Fibroblast of lung (primary cell): ENCODE results near the gene RBMS2. TPM values are rescaled to one million over a fixed set of nuclear protein-coding genes. Genes with fewer than 3 reads are reported as not detected.
"Not testable (repeated sequence)": the region's sequence is repeated elsewhere in the genome, so short reads cannot be mapped to it uniquely, and the experiment has no call there.

ENCODE experiments used
- DNase-seq, 2 donors: peaks; one replicate each; pipeline versions ENCODE4 v3.0.0 to v3.0.0-alpha.2; 2010; ENCODE audit warnings: low read depth in 2 of 2
- H2AFZ ChIP-seq: 2 replicates; pipeline ENCODE4 v1.5.1; 2012; ENCODE audit warnings: low read length, control low read depth, inconsistent platforms
- H3K27ac ChIP-seq: 2 replicates; pipeline ENCODE4 v1.5.1; 2011; ENCODE audit warnings: low read length, control low read depth; ENCODE audit not compliant: insufficient read depth
- H3K27me3 ChIP-seq: 2 replicates; pipeline ENCODE4 v1.5.1; 2011; ENCODE audit warnings: mild to moderate bottlenecking, low read length; ENCODE audit not compliant: control insufficient read depth, insufficient read depth
- H3K36me3 ChIP-seq: 2 replicates; pipeline ENCODE4 v1.5.1; 2011; ENCODE audit warnings: low read length; ENCODE audit not compliant: control insufficient read depth, insufficient read depth
- H3K4me1 ChIP-seq: 2 replicates; pipeline ENCODE4 v1.5.1; 2011; ENCODE audit warnings: low read length; ENCODE audit not compliant: control insufficient read depth, insufficient read depth; ENCODE audit errors: extremely low read depth
- H3K4me2 ChIP-seq: 2 replicates; pipeline ENCODE4 v1.5.1; 2011; ENCODE audit warnings: low read length, control low read depth; ENCODE audit not compliant: insufficient read depth; ENCODE audit errors: extremely low read depth
- H3K4me3 ChIP-seq, 4 experiments: fragments of 200-600 bp in 1 of 4; sonication (generic) in 1 of 4; replicated peaks in 1 of 4; 2 replicates each; pipeline ENCODE4 v1.5.1; 2011 to 2016; ENCODE audit warnings: low read length in 4 of 4, low read depth in 3 of 4, mild to moderate bottlenecking in 3 of 4, control low read depth in 2 of 4, inconsistent platforms in 1 of 4, mixed read lengths in 1 of 4; ENCODE audit not compliant: insufficient read depth in 1 of 4; ENCODE audit errors: control extremely low read depth in 1 of 4
- H3K79me2 ChIP-seq: 2 replicates; pipeline ENCODE4 v1.5.1; 2012; ENCODE audit warnings: mild to moderate bottlenecking, low read length, inconsistent platforms; ENCODE audit not compliant: control insufficient read depth, insufficient read depth
- H3K9ac ChIP-seq: 2 replicates; pipeline ENCODE4 v1.5.1; 2011; ENCODE audit warnings: mild to moderate bottlenecking, low read length, control low read depth; ENCODE audit not compliant: insufficient read depth
- H3K9me3 ChIP-seq: 2 replicates; pipeline ENCODE4 v1.5.1; 2012; ENCODE audit warnings: low read depth, low read length; ENCODE audit not compliant: control insufficient read depth, insufficient read depth
- H4K20me1 ChIP-seq: 2 replicates; pipeline ENCODE4 v1.5.1; 2011; ENCODE audit warnings: low read length; ENCODE audit not compliant: control insufficient read depth, insufficient read depth; ENCODE audit errors: extremely low read depth
- EZH2 ChIP-seq: IDR thresholded peaks from 2 replicates; pipeline ENCODE4 v1.5.1; 2012; ENCODE audit warnings: low read length, control low read depth, mild to moderate bottlenecking; ENCODE audit errors: missing control alignments
- polyA plus RNA-seq, 2 donors: library from polyadenylated mRNA; depleted of rRNA in 1 of 2; stranded (reverse) in 1 of 2; unstranded in 1 of 2; fragments of >200 nt; gene quantifications; 2 replicates each; pipeline ENCODE4 v1.2.1, GENCODE V29; 2011 to 2012; ENCODE audit warnings: missing spikeins in 1 of 2
- total RNA-seq: library from RNA; depleted of rRNA; stranded (reverse); fragments of >200 nt; gene quantifications from 2 replicates; pipeline ENCODE4 v1.2.1, GENCODE V29; 2014
- TF ChIP-seq, protein P1 (sequence below), 2 donors: IDR thresholded peaks in 1 of 2; conservative IDR thresholded peaks in 1 of 2; 1 replicate in 1 of 2; 2 replicates in 1 of 2; pipeline ENCODE4 v1.5.1; 2011 to 2012; ENCODE audit warnings: low read length in 2 of 2, control low read depth in 1 of 2, inconsistent platforms in 1 of 2, low read depth in 1 of 2, mild to moderate bottlenecking in 1 of 2

RBMS2 gene
- total and polyA plus RNA-seq, 2 donors (not counting 1 experiment from before 2014, with no cell fraction given), result 23.1 to 66.9 TPM

DNA sequence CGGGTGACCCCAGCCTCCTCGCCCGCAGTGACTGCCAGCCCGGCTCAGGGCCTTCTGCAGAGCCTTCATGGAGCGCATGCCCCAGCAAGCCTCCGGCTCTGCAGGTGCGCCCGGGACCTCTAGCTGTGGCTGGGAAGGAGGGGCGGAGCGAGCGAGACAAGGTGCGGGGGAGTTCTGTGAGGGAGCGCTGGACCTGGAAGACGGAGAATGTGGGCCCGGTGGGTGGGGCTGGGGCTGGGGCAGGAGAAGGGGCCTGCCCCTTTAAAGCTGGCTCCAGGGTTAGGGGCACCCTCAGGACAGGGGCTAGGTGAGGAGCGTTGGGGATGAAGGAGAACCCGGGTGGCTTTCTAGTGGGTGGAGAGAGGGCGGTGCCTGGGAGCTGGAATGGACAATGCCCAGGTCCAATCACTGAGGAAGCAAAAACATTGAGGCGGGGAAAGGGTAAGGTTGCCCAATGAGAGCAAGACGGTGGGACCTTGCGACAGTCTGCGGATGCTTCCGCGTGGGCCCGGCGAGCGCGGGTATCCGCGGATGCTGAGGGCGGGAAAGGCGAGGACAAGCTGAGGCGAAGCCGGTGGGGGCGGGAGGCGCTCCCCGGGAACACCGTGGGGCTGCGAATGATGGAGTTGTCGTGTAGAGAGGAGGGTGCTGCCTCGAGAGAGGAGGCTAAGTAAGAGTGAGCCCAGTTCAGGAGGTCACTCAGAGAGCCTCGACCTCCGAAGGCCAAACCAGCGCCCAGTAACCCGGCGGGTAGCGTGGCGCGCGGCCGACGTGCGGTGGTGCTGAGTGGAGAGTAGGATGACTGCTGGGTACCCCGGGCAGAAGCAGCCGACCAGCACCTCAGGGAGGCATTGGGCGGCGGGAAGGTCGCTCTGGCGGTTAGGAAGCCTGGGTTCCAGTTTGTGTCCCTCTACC, 33.3 kb upstream of the RBMS2 start, which contains the start of gene GLS2:
Gene GLS2, minus strand, starts transcription at position 121 of the 915 bp plus-strand sequence. Its CDS starts 43 bp downstream, at position 78.
- H3K9ac ChIP-seq, result no peak within 1 kb of the TSS
- no peaks in the 10 kb centered on the region for H3K36me3 ChIP-seq
- H4K20me1 ChIP-seq, result no peaks in the 10 kb centered on the region
- H3K4me3 ChIP-seq, result peak within 1 kb of the TSS; percentile 30 to 56 (median 41)
- peaks cover 41% of the 10 kb centered on the region for H3K27me3 ChIP-seq
- no peak within 1 kb of the TSS for H3K27ac ChIP-seq
- peaks cover 4% of the 10 kb centered on the region for H3K4me1 ChIP-seq
- TF ChIP-seq, protein P1, sequence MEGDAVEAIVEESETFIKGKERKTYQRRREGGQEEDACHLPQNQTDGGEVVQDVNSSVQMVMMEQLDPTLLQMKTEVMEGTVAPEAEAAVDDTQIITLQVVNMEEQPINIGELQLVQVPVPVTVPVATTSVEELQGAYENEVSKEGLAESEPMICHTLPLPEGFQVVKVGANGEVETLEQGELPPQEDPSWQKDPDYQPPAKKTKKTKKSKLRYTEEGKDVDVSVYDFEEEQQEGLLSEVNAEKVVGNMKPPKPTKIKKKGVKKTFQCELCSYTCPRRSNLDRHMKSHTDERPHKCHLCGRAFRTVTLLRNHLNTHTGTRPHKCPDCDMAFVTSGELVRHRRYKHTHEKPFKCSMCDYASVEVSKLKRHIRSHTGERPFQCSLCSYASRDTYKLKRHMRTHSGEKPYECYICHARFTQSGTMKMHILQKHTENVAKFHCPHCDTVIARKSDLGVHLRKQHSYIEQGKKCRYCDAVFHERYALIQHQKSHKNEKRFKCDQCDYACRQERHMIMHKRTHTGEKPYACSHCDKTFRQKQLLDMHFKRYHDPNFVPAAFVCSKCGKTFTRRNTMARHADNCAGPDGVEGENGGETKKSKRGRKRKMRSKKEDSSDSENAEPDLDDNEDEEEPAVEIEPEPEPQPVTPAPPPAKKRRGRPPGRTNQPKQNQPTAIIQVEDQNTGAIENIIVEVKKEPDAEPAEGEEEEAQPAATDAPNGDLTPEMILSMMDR (conservative IDR thresholded peaks at IDR 0.05 in 1 of 2, IDR thresholded peaks at IDR 0.05 in 1 of 2; ENCODE audit: low read depth in 1 of 2, low read length in 2 of 2), result no peak
- TF ChIP-seq EZH2, result no peak
- peak within 1 kb of the TSS; percentile 65 for H2AFZ ChIP-seq
- peak; percentile 69 to 73 for DNase-seq
- no peaks in the 10 kb centered on the region for H3K79me2 ChIP-seq
- H3K4me2 ChIP-seq, result peak within 1 kb of the TSS; percentile 82
- H3K9me3 ChIP-seq, result no peaks in the 10 kb centered on the region

DNA sequence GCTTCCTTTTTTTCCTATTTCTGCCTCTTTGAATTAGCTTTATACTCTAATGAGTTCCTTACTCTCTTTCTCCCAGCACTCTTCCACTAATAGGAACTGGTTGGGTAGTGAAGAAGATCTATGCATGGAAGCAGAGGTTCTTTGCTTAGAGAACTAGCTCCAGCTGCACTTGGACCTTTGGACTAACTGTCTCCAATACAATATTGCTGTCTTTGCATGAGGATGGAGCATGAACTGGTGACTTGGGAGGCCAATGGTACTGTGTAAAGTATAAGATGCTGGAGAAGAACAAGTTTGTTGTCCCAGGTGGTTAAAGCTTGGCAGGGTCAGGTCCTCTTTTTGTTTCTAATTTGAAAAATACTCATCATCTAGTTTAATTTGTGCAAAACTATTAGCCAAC, 31.3 kb upstream of the RBMS2 start:
- Histone ChIP-seq H2AFZ (no peak overlapping the region), H3K4me2 (no peak overlapping the region), H3K79me2 (no peaks in the 10 kb centered on the region), H3K36me3 (no peaks in the 10 kb centered on the region), H3K4me1 (peaks cover 4% of the 10 kb centered on the region), H3K27ac (no peak overlapping the region), H3K9me3 (no peaks in the 10 kb centered on the region), H3K9ac (no peak overlapping the region), H4K20me1 (no peaks in the 10 kb centered on the region), H3K4me3 (no peak overlapping the region), H3K27me3 (peaks cover 41% of the 10 kb centered on the region)
- DNase-seq, result no peak
- TF ChIP-seq, protein P1 (conservative IDR thresholded peaks at IDR 0.05 in 1 of 2, IDR thresholded peaks at IDR 0.05 in 1 of 2; ENCODE audit: low read depth in 1 of 2, low read length in 2 of 2), result no peak
- no peak for TF ChIP-seq EZH2

DNA sequence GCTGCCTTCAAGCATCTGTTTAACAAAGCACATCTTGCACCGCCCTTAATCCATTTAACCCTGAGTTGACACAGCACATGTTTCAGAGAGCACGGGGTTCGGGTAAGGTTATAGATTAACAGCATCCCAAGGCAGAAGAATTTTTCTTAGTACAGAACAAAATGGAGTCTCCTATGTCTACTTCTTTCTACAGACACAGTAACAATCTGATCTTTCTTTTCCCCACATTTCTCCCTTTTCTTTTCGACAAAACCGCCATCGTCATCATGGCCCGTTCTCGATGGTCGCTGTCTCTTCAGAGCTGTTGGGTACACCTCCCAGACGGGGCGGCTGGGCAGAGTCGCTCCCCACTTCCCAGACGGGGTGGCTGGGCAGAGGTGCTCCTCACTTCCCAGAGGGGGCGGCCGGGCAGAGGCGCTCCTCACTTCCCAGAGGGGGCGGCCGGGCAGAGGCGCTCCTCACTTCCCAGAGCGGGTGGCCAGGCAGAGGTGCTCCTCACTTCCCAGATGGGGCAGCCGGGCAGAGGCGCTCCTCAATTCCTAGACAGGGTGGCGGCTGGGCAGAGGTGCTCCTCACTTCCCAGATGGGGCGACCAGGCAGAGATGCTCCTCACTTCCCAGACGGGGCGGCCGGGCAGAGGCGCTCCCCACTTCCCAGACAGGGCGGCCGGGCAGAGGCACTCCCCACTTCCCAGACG, 28.1 kb upstream of the RBMS2 start:
- H3K4me2 ChIP-seq, H3K27ac ChIP-seq, H3K79me2 ChIP-seq, DNase-seq, H3K4me1 ChIP-seq, H3K9ac ChIP-seq, H4K20me1 ChIP-seq, H3K36me3 ChIP-seq, H3K9me3 ChIP-seq, H2AFZ ChIP-seq, H3K4me3 ChIP-seq: not testable (repeated sequence)
- H3K27me3 ChIP-seq, result peaks cover 24% of the 10 kb centered on the region

DNA sequence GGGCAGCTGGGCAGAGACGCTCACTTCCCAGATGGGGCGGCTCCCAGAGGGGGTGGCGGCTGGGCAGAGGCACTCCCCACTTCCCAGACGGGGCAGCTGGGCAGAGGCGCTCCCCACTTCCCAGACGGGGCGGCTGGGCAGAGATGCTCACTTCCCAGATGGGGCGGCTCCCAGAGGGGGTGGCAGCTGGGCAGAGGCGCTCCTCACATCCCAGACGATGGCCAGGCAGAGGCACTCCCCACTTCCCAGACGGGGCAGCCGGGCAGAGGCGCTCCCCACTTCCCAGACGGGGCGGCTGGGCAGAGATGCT, 27.6 kb upstream of the RBMS2 start:
- not testable (repeated sequence) for H3K4me1 ChIP-seq, H3K4me3 ChIP-seq, H3K79me2 ChIP-seq, H3K36me3 ChIP-seq, H3K9ac ChIP-seq, H2AFZ ChIP-seq, H3K4me2 ChIP-seq, H3K9me3 ChIP-seq, DNase-seq, H4K20me1 ChIP-seq, H3K27ac ChIP-seq
- peaks cover 19% of the 10 kb centered on the region for H3K27me3 ChIP-seq

DNA sequence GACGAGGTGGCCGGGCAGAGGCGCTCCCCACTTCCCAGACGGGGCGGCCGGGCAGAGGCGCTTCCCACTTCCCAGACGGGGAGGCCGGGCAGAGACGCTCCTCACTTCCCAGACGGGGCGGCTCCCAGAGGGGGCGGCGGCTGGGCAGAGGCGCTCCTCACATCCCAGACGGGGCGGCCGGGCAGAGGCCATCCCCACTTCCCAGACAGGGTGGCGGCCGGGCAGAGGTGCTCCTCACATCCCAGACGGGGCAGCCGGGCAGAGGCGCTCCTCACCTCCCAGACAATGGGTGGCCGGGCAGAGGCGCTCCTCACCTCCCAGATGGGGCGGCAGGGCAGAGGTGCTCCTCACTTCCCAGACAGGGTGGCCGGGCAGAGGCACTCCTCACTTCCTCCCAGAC, 27.1 kb upstream of the RBMS2 start:
- H3K4me2 ChIP-seq, H2AFZ ChIP-seq, DNase-seq, H3K9me3 ChIP-seq, H3K27ac ChIP-seq, H3K36me3 ChIP-seq, H3K4me1 ChIP-seq, H3K4me3 ChIP-seq, H3K79me2 ChIP-seq, H3K9ac ChIP-seq, H4K20me1 ChIP-seq: not testable (repeated sequence)
- H3K27me3 ChIP-seq, result peaks cover 15% of the 10 kb centered on the region
